ENCODE data around the gene SPRR1A.

Gene SPRR1A, protein sequence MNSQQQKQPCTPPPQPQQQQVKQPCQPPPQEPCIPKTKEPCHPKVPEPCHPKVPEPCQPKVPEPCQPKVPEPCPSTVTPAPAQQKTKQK

DNA sequence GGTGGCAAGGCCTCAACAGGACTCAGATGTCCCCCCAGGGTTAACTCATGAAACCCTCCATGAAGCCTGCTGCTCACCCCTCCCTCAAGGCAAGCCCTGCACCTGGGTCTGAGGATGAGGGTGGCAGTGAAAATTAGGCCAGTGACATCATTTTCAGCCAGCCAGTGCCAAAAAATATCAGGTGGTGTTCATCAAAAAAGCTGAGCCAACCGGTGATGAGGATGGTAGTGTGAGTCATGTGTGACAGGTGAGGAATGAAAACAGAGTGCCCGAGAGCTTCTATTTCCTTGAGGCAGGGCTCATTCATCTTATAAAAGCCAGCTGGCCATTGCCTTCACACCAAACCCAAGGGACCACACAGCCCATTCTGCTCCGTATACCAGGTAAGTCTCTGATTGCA lies at the start of gene SPRR1A:
TSS of gene SPRR1A (plus strand) at position 339 of the 400 bp plus-strand sequence. CDS start 1,150 bp downstream, outside the sequence.
- DNase-seq (ENCODE audit: low read depth in 2 of 2), result no peak

DNA sequence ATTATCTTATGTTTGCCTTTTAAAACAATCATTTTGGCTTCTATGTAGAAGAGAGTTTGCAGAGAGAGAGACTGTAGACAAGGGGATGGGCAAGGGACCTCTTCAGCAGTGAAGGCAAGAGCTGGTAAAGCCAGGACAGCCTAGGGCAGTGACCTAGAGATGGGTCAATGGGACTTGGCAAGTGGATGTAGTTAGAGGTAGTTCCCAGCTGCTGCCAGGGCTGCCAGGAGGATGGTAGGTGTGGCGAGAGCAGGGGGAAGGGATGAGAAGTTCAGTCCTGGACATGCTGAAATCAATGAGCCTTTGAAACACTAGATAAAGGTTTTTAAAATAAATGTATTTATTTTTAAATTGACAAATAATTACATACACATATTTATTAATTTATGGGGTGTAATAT lies 43.3 kb upstream of the SPRR1A start:
- DNase-seq (ENCODE audit: low read depth in 2 of 2), result no peak

DNA sequence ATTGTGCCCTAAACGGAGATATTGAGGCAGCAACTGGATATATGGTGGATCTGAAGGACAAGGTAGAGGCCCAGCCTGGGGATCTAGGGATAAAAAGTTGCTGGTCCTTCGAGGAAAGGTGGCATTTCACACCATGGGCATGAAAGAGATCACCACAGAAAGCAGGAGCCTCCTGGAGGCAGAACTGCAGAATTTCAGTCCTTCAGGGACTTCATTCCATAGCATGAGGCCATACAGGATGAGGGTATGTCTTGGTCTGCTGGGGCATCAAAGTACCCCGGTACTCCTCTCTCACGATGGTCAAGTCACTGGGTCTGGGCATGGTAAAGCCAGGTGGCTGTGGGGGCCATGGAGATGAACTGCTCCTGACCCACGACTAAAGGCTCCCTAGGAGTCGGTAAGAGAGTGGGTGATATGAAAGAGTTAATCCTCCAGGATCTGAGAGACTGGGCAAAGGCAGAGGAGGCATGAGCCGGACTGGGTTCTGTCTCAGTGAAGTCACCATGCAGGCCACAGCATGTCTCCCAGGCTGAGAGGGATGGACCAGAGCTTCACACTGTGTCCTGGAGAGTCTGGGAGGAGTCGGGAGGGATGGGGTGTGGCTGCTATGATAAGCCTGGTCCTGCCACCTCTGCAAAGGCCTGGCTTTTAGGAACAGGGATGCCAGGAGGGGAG lies 42.7 kb upstream of the SPRR1A start:
- DNase-seq (ENCODE audit: low read depth in 2 of 2), result no peak

DNA sequence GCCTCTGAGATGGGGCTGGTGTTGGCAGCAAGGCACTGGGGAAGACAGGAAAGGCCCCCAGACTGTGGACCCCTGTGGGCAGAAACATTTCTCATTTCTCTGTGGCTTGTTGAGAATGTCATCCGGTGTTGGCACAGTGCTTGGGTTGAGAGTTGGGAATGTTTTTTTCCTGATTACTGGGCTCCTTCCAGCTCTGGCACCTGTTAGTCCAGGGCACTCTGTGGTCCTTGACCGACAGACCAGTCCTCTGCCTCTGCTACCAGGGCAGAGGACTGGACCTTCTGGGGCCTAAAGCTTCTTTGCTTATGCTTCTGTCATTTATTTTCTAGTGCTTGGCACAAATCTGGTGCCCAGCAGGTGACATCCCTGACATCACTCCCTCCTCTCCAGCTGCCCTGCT lies 41.7 kb upstream of the SPRR1A start:
- no peak for DNase-seq (ENCODE audit: low read depth in 2 of 2)

DNA sequence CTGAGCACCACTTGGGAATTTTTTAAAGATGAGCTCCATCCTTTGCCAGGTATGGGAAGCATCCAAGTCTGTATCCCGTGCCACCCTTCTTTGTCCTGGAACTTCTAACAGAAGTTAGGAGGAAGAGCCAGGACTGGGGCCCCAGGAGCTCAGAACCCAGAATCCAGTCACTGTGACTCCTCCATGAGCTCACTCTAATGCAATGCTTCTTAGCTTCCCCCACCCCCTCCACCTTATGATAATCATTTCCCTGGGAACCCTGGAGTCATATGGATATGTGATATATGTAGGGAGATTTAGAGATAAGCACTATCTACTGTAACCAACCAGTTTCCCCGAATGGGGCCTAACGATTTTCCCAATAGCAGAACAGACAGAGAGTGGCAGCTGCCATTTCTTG lies 37.6 kb upstream of the SPRR1A start:
- DNase-seq (ENCODE audit: low read depth in 2 of 2), result no peak

DNA sequence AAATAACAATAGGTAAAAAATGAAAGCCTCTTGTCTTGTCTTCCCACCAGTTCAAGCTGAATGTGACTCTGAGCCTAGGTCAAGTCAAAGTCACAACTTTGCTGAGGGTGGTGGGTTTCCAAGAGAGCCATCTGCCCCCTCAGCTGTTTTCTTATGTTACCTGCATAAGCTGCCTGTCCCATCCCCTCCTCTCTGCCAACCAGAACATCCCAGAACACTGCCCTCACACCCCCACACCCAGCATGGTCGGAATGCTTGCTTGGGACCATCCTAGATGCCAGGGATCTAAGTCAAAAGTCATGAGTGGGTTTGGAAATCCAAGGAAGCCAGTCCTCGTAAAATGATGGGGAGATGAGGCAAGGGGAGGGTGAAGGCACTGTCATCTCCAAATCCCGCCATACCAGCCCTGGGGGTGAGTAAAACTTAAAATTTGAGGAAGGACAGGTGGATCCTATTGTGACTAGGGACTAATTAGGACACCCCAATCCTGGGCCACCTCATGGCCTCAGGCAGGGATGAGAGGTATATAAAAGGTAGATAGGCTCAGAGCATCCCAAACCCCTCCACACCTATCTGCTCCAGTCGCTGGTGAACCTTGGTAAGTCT lies 37.1 kb upstream of the SPRR1A start, which contains the start of gene SPRR5:
TSS of gene SPRR5 (plus strand) at position 556 of the 606 bp plus-strand sequence. CDS start 1,349 bp downstream, outside the sequence.
- DNase-seq (ENCODE audit: low read depth in 2 of 2), result no peak

DNA sequence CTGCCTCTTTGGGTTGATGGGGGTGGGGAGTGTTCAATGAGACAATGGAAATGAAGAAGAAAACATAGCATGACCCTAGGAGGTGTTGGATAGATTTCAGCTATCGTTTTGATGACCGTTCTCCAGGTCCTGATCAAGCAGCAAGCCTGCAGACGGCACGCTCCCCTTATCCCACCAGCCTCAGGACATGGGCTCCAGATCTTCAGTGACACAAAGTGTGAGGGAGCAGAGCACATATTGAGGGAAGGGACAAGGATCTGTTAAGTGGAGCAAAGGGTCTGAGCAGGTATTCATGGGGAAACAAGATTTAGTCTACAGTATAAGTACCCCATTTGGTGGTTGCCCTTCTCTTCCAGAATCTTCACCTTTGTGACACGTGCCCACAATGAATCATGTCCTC lies 32.2 kb upstream of the SPRR1A start:
- DNase-seq (ENCODE audit: low read depth in 2 of 2), result no peak

DNA sequence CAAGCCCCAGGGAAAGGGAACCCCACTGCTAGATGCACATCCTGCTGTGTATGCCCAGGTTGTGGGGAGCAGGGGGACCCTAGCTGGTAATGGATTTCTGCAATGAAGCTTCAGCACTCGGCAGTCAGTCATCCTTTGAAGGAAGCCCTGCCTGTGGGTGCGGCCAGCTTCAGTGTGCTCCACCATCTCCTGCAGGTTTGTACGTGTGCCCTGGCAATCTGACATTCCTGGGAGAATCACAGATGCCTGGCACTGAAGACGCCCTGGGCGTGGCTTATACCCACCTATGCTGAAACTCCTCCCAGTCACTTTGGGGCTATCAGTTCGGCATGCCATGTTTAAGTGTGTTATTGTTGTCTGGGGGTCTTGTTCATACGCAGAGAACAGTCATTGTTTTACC lies 30.1 kb upstream of the SPRR1A start:
- no peak for DNase-seq (ENCODE audit: low read depth in 2 of 2)

DNA sequence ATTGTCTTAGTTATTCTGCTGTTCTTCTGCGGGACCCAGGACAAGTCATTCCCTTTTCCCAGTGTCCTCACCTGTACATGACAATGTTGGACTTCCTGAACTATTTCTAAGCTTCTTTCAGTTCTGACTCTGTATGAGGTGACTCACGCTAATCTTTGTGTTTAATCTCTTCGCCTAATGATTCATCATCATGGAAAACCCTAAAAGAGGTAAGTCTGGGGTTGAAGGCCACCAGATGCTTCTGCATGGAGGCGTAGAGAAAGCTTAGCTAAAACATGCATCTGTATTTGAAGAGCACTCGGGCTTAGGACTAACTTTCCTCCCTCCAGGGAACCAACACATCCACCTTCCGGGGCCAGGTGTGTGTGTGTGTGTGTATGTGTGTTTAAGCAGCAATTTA lies 29.4 kb upstream of the SPRR1A start:
- no peak for DNase-seq (ENCODE audit: low read depth in 2 of 2)

DNA sequence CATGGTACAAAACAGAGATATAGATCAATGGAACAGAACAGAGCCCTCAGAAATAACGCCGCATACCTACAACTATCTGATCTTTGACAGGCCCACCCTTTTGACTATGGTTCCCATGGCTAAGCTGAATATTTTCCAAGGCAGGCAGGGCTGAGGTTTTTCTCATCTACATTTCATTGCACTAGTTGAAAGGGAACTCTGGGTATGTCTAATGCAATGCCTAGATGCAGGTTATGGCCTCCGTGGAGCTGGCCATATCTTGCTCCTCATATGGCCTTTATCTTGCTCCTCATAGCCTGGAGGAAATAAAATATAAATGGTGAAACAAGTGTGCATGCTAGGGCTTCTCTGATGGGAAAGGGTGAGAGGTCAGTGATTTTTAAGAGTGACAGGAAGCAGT lies 26.3 kb upstream of the SPRR1A start:
- DNase-seq (ENCODE audit: low read depth in 2 of 2), result no peak

DNA sequence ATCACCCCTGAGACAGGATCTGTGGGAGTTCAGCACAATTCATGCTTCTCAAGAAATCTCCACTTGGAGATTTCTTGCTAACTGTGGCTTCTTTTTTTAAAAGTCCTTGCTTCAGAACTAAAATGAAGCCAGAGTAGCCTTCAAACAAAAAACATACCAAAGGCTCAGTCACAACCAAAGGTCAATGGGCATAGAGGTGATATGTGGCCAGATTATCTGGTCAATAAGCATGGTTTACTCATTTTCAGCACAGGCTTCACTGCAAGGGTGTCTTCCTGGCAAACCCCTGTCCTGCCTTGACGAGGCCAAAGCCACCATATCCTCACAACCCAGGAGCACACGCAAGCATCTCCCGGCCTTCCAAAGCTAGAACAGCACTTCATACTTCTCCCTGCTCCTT lies 24.6 kb upstream of the SPRR1A start:
- DNase-seq (ENCODE audit: low read depth in 2 of 2), result no peak

DNA sequence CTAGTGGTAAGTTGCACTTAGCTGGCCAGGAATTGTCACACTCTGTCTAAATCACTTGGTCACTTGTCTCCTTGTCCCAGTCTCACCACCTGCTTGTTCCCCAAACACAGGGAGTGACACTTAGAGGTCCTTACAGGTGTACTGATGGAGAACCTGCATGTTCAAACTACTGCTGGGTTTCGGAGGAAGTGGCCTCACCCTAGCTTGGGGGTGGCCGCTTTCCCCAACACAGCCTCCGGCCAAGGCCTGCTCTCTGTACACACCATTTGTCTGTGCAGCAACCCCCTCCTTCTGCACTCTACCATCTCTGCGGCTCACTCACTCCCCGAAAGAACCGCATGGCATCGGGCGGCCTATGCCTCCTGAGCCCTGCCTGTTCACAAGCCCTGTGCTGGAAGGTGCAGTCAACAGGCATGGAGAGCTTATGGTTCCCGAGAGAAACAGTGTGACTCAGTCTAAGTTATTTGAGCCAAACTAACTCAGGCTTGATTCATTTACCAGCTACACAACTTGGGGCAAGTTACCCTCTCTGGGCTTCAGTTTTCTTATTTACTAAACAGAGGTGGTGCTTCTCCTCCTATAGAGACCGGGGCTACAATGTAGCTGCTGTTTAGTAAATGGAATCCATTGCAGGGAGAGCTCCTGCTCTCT lies 24.0 kb upstream of the SPRR1A start:
- DNase-seq (ENCODE audit: low read depth in 2 of 2), result no peak

DNA sequence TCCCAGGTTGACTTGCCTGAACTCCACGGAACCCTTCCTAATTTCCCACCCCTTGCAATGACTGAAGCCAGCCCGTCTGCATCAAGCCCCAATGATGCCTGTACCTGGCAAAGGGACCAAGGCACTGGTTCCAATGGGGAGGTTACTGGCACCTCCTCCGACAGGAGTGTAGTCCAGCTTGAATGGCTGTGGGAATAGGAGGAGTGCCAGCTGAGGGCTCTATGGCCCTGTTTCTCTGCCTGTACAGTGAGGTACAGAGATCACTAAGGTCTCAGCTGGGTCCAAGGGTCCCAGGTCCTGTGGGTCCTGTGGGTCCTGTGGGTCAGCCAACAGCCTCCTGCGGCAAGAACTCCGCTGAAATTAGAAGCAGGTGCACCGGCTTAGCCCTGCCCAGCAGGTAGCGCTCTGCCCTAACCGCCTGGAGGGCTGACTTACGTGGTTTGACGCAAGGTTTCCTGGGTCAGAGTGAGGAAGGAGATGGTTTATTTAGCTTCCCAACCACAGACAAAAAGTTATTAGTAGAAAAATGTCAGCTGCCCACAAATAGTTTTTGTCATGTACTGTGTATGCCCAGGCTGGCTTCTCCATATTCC lies 23.3 kb upstream of the SPRR1A start:
- DNase-seq (ENCODE audit: low read depth in 2 of 2), result no peak

DNA sequence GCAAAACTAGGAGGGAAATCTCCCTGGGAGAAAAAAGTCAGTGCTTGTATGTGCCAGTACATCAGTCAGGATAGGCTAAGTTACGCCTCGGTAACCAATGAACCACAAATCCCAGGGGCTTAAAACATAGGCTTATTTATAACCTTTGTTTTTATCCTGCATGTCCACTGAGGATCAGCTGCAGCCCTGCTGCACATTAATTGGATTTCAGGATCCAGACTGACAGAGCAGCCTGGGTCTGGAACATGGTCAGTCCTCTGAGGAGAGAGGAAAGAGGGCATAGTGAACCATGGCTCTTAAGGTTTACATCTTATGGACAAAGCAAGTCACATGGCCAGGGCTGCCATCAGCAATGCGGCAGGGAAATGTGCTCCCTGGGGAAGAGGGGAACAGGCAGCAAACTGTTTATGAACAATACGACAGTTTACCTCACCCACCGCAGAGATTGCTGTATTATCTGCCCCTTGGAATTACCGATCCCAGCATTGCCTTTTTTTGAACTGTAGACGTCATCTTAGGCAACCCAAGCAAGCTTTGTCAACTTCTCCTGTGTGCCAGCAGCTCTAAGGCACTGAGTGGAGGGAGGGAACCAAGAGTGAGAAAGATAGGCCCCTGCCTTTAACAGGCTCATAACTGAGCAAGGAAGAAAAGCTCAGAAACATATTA lies 22.5 kb upstream of the SPRR1A start:
- DNase-seq (ENCODE audit: low read depth in 2 of 2), result no peak

DNA sequence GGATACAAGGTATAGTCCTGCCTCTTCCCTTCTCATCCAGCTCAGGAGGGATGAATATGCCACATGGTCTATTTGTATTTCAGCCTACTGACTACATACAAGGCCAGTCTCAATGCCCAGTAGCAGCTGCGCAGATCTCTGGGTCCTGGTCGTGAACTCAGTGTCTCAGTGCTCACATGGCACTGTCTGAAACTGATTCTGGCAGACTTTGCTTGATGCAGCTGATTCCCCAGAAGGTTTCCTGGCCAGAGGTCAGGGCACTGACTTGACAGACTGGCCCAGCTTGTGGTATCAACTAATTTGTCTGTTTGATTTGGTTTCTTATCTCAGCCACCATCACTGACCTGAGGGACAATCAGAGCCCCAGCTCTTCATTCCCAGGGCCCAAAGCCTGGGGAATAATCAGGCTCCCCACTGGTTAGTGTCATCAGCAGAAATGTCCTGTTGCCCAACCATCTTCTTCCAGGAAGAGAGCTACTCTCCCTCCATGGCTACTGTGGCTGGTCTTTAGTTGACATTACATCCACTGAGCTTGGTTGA lies 20.9 kb upstream of the SPRR1A start:
- DNase-seq (ENCODE audit: low read depth in 2 of 2), result no peak

DNA sequence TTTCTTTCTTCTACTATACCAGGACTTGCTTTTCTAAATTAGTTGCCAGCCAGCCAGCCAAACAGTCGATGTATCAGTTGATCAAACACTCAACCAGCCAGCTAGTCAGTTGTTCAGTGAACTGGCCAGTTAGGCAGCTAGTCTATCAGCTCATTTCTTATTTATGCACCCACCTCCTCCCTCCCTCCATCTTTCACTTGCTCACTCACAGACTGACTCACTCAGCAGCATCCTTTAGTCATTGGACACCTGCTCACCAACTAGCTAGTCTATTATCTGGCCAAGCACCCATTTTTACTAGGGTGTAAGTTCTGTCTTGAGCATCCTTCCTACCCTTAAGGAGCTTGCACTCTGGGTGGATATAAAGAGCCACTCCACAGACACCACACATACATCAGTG lies 19.3 kb upstream of the SPRR1A start:
- no peak for DNase-seq (ENCODE audit: low read depth in 2 of 2)

DNA sequence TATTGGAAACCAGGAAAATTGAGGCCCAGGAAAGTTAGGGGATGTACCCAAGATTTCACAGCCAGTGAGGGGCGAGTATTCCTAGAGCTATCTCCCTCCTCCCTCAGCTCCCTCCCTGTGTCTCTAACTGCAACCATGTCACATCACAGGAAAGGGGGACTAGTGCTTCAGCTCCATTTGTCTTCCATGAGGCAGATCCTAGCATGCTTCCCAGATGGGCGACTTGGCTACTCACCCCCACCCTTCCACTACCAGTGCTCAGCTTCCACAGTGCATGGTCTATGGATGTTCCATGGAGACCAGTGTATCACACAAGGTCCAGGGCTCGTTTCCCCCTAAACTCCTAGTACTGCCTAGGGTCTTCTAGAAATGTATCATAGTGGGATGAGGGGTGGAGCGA lies 18.0 kb upstream of the SPRR1A start:
- DNase-seq (ENCODE audit: low read depth in 2 of 2), result no peak

DNA sequence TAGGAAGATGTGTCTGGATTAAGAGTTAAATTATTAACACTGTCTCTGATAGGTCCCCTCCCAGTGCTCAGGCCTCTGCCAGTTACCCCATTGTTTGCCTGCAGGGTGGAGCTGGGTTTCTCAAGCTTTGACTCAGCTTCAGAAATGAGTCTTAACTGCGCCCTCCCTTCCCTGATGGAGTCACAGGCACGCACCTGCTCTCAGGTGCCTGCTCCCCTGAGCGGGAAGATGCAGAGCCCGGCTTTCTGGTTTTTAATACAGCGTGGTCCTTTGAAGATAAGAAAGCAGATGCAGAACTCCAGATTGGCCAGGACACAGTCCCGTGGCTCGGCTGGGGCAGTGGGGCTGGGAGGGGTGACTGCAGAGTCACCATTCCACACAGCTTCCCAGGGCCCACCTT lies 16.7 kb upstream of the SPRR1A start:
- no peak for DNase-seq (ENCODE audit: low read depth in 2 of 2)

DNA sequence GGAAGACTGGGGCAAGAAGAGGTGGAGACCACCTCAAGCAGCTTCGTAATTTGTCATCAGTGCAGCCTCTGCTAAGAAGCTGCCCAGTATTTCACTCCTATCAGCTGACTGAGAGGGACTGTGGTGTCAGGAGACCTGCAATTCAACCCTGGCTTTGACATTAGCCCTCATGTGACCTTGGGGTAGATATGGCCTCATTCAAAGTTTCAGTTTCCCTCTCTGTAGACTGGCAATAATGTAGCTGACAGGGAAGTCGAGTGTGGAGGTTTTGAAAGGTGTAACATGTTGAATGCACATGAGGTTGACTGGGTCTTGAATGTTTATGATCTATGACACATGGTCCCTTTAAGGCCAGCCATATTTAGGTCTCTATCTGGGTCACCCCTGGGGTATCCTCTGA lies 15.6 kb upstream of the SPRR1A start:
- DNase-seq (ENCODE audit: low read depth in 2 of 2), result no peak

DNA sequence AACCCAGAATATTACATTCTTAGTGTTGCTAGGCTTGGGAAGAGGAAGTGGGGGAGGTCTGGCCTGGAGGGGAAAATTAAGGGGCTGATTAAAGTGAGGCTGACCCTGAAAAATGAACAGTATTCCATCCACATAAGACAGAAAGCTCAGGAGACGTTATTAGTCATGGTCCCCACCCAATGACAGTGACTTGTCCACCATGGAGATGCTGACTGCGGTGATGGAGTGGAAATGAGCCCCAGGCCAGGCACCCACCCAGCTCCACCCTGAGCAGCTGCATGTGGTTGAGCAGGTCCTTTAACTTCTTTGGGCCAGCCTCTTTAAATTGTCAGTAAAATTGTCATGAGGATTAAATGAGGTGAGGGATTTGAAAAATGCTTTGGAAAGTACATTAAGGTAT lies 14.8 kb upstream of the SPRR1A start:
- no peak for DNase-seq (ENCODE audit: low read depth in 2 of 2)

DNA sequence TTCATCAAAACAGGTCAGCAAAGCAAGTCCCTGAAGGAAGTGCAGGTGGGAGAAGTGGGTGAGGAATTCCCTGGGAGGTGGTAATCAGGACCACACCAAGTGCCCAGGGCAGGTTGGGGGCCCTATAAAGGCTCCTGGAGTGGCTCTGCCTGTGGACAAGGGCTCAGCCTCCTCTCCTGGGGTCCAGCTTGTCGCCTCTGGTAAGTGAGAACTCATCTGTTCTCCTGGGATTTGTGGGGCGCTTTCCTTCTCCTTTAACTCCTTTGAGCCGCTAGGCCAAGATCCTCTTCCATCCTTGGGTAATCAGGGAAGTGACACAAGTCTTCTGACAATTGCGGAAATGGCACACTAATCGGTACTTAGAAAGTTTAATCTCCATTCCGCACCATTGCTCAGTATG lies 13.4 kb upstream of the SPRR1A start, which contains the start of gene SPRR4:
TSS of gene SPRR4 (plus strand) at position 154 of the 400 bp plus-strand sequence. CDS start 1,243 bp downstream, outside the sequence.
- DNase-seq (ENCODE audit: low read depth in 2 of 2), result no peak
